HEK293 (cell line): ENCODE data around the gene IQCH.

Source experiments
- TCF7L2 ChIP-seq: IDR thresholded peaks from 2 replicates; pipeline ENCODE4 v1.6.1; 2011; ENCODE audit warnings: low read depth, mild to moderate bottlenecking, inconsistent platforms, low read length, moderate library complexity, borderline replicate concordance
- ZFHX2 ChIP-seq: fragments of 450-650 bp; formaldehyde crosslinking; conservative IDR thresholded peaks from 2 replicates; pipeline ENCODE4 v1.5.1; 2016; ENCODE audit warnings: missing biosample characterization, missing genetic modification characterization
- ZNF140 ChIP-seq: fragments of 450-650 bp; formaldehyde crosslinking; IDR thresholded peaks from 2 replicates; pipeline ENCODE4 v1.5.1; 2016; ENCODE audit warnings: missing biosample characterization, missing genetic modification characterization
- ZNF350 ChIP-seq: fragments of 450-650 bp; formaldehyde crosslinking; IDR thresholded peaks from 2 replicates; pipeline ENCODE4 v1.5.0; 2017; ENCODE audit warnings: missing biosample characterization, mild to moderate bottlenecking, missing genetic modification characterization
- ZNF624 ChIP-seq: fragments of 450-650 bp; formaldehyde crosslinking; IDR thresholded peaks from 2 replicates; pipeline ENCODE4 v1.5.1; 2017; ENCODE audit warnings: missing biosample characterization, missing genetic modification characterization
- TF ChIP-seq, protein P1 (sequence below): fragments of 450-650 bp; formaldehyde crosslinking; IDR thresholded peaks from 2 replicates; pipeline ENCODE4 v1.5.1; 2016; ENCODE audit warnings: missing biosample characterization, missing genetic modification characterization
- TF ChIP-seq, protein P2 (sequence below): fragments of 450-650 bp; formaldehyde crosslinking; IDR thresholded peaks from 2 replicates; pipeline ENCODE4 v1.5.1; 2016; ENCODE audit warnings: missing biosample characterization, missing genetic modification characterization
- TF ChIP-seq, protein P3 (sequence below): fragments of 450-650 bp; formaldehyde crosslinking; IDR thresholded peaks from 2 replicates; pipeline ENCODE4 v1.5.1; 2016; ENCODE audit warnings: missing biosample characterization, missing genetic modification characterization
- TF ChIP-seq, protein P4 (sequence below): fragments of 450-650 bp; formaldehyde crosslinking; IDR thresholded peaks from 2 replicates; pipeline ENCODE4 v1.5.1; 2016; ENCODE audit warnings: missing biosample characterization, missing genetic modification characterization, low read depth

DNA sequence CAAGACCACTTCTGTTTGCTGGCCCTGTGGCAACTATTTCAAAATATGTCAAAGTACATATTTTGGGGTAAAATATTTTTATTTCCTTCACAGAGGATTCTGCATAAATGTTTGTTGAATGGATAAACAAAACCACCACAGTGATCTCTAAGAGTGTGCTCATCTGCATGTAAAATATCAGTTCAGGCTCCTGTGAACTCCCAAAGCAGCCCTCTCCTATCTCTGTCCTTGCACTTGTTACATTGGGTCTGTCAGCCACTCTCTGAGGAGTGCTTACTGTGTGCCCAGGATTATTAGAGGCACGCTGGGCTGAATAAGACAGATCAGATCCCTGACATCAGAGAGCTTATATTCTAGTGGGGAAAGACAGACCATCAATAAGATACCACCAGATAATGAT, 27.1 kb downstream of the IQCH start:
- TF ChIP-seq, protein P1, sequence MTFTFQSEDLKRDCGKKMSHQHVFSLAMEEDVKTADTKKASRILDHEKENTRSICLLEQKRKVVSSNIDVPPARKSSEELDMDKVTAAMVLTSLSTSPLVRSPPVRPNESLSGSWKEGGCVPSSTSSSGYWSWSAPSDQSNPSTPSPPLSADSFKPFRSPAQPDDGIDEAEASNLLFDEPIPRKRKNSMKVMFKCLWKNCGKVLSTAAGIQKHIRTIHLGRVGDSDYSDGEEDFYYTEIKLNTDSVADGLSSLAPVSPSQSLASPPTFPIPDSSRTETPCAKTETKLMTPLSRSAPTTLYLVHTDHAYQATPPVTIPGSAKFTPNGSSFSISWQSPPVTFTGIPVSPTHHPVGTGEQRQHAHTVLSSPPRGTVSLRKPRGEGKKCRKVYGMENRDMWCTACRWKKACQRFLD (tag by site-specific recombination) = no peak
- TF ChIP-seq ZNF350 (tag by site-specific recombination) (no peak), ZFHX2 (tag by site-specific recombination) (no peak), ZNF140 (tag by site-specific recombination) (no peak), ZNF624 (tag by site-specific recombination) (no peak), TCF7L2 (no peak)
- TF ChIP-seq, protein P2, sequence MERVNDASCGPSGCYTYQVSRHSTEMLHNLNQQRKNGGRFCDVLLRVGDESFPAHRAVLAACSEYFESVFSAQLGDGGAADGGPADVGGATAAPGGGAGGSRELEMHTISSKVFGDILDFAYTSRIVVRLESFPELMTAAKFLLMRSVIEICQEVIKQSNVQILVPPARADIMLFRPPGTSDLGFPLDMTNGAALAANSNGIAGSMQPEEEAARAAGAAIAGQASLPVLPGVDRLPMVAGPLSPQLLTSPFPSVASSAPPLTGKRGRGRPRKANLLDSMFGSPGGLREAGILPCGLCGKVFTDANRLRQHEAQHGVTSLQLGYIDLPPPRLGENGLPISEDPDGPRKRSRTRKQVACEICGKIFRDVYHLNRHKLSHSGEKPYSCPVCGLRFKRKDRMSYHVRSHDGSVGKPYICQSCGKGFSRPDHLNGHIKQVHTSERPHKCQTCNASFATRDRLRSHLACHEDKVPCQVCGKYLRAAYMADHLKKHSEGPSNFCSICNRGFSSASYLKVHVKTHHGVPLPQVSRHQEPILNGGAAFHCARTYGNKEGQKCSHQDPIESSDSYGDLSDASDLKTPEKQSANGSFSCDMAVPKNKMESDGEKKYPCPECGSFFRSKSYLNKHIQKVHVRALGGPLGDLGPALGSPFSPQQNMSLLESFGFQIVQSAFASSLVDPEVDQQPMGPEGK (tag by site-specific recombination) = no peak
- TF ChIP-seq, protein P3, sequence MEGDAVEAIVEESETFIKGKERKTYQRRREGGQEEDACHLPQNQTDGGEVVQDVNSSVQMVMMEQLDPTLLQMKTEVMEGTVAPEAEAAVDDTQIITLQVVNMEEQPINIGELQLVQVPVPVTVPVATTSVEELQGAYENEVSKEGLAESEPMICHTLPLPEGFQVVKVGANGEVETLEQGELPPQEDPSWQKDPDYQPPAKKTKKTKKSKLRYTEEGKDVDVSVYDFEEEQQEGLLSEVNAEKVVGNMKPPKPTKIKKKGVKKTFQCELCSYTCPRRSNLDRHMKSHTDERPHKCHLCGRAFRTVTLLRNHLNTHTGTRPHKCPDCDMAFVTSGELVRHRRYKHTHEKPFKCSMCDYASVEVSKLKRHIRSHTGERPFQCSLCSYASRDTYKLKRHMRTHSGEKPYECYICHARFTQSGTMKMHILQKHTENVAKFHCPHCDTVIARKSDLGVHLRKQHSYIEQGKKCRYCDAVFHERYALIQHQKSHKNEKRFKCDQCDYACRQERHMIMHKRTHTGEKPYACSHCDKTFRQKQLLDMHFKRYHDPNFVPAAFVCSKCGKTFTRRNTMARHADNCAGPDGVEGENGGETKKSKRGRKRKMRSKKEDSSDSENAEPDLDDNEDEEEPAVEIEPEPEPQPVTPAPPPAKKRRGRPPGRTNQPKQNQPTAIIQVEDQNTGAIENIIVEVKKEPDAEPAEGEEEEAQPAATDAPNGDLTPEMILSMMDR (tag by site-specific recombination) = no peak
- TF ChIP-seq, protein P4, sequence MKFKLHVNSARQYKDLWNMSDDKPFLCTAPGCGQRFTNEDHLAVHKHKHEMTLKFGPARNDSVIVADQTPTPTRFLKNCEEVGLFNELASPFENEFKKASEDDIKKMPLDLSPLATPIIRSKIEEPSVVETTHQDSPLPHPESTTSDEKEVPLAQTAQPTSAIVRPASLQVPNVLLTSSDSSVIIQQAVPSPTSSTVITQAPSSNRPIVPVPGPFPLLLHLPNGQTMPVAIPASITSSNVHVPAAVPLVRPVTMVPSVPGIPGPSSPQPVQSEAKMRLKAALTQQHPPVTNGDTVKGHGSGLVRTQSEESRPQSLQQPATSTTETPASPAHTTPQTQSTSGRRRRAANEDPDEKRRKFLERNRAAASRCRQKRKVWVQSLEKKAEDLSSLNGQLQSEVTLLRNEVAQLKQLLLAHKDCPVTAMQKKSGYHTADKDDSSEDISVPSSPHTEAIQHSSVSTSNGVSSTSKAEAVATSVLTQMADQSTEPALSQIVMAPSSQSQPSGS (tag by site-specific recombination) = no peak
